SK-N-MC (cell line): Measurements from ENCODE around the gene FHOD3.

Source experiments
- EZH2 ChIP-seq: fragments of 200-600 bp; sonication (generic); IDR thresholded peaks from one replicate; pipeline ENCODE4 v1.6.1; 2017; ENCODE audit warnings: antibody characterized with exemption
- POLR2AphosphoS5 ChIP-seq: IDR thresholded peaks from 2 replicates; pipeline ENCODE4 v1.6.1; 2012; ENCODE audit warnings: mild to moderate bottlenecking, low read depth, low read length, borderline replicate concordance

DNA sequence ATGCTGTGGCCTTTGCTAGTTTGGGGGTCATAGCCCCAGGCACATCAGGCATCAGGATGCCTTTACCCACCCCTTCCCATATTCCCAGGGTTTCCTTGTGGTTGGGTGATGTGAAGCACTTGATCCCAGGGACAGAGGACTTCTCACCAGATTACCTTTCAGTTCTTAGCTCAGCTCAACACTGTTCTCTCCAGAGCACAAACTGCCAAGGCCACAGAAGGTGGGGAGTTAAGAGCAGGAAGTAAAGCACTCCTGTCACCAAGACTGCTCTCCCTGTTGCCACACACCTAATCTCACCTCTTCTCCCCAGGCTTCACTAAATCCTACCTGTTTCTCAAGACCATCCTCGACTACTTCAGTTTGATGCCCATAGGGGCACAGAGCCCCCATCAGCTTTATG is 25.9 kb downstream of the FHOD3 start:
- TF ChIP-seq POLR2AphosphoS5 = no peak
- TF ChIP-seq EZH2 = no peak
